OCI-M2 (cell line): ENCODE results near the gene KRT76.

ENCODE experiments used
- DNase-seq: peaks from one replicate; lab custom pipeline; 2025; ENCODE audit not compliant: unreplicated experiment; lab: John Stamatoyannopoulos, UW

Gene KRT76

DNA sequence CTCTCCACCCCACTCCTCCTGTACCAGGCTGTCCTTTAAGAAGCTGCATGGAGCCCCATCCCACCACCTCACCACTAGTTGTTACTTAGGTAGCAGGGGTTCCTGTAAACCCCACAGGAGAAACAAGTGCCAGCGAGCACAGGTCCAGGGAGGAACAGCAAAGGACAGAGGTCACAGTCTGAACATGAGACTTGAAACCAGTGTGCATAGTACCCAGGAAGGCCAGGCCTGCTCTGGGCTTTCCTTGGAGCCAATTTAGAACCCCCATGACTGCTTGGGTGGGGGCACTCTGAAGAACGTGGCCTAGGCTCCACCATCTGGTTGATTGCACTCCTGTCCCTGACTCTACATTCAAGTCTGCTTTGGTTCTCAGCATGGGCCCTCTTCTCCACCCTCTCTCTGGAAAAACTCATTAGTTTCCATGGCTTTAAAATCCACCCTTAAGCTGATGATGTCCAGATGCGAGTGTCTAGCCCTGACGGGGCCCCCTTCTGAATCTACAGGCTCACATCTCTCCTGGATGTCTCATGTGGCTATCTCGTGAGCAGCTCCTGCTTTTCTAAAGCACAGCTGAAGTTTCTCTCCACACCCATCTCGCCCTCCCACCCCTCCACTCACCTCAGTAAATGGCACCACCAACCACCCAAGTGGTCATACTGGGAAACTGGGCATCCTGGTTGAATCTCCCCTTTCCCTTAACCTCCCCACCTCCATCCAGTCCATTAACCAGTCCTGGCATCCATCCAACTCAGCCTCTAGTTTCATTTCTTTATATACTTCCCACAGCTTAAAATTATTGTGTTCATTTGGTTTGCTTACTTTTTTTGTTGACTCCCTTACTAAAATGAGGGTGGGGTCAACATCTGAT lies 10.4 kb upstream of the KRT76 start:
- DNase-seq, result no peak

DNA sequence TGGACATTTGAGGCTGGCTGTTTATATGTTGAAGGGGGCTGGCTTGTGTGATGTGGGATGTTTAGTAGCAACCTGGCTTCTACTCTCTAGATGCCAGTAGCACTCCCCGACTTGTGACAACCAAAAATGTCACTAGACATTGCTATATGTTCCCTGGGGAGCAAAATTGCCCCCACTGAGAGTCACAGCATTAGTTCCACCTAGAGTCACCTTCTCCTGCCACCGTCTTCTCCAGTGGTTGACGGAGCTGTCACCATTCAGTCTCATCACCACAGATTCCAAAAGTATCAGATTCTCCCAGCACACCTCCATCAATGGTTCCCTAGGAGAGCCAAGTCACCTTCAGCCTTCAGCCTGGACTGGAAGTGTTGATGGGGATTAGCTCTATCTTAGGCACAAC lies 7.8 kb upstream of the KRT76 start:
- no peak for DNase-seq

DNA sequence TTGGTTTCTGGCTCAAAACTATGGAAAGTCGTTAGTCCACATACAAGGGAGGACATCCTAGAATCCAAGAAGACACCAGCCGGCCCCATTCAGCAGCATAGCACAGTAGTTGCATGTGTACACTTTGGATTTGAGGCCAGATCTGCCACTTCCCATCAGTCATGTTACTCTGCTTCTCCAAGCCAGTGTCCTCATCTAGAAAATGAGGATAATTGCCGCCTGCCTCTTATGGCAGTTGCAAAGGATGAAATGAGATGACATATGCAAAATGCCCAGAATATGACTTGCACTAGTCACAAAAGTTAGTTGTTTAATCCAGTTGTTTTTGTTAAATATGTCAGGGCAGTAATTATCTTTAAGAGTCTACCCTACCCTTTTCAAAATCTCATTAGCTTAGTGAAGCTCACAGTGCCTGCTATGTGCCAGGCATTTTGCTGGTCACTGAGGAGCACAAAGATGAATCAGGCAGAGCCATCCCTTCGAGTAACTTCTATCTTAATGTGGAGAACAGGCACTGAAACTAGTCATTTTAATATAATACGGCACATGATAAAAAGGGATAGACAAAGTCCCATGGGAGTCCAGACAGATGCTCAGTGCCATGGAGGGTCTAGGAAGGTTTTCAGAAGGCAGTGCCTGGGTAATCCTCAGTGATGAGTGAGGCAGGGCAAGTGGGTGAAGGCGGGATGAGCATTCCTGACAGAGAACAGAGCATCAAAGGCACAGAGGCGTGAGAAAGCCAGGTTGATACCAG lies 6.6 kb upstream of the KRT76 start:
- DNase-seq, result no peak

GRCh38 chr12:52782502-52782901 lies 5.4 kb upstream of the KRT76 start:
- no peak for DNase-seq

- DNase-seq, result no peak
Observed at GRCh38 chr12:52781399-52782082, 4.4 kb upstream of the KRT76 start.

DNA sequence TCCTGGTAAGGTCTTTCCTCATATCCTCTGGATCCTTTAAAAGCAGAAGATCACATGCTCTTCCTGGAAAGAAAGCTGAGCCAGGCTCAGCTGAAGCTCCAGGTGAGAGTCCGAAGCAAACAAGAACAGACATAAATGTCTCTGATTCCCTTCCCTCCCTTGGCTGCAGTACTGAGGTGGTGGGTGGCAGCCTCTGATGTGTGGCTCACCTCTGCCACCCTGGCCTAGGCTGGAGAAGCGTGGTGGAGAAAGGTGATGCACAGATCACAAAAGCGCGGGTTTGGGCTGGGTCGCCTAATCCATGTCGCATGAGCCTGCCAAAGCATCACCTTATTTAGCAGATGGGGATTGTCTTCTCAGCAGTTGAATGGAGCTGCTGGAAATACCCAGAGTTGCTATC lies 2.8 kb upstream of the KRT76 start:
- DNase-seq, result no peak

DNA sequence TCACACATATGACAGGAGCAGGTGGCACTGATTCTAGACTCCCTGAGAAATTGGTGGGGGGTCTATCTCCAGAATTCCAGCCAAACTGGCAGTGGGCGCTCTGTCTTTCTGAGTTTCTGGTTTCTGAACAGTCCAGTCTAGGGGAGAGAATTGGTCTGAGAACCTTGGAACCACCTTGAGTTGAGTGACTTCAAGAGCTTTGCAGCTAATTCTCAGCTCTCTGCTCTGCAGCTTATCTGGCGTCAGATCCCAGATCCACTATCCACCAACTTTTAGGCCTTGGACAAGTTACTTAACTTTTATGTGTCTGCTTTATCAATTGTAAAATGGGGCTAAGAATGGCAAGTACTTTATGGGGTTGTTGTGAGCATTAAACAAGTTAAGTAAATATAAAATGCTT lies 1.7 kb upstream of the KRT76 start:
- DNase-seq, result no peak

DNA sequence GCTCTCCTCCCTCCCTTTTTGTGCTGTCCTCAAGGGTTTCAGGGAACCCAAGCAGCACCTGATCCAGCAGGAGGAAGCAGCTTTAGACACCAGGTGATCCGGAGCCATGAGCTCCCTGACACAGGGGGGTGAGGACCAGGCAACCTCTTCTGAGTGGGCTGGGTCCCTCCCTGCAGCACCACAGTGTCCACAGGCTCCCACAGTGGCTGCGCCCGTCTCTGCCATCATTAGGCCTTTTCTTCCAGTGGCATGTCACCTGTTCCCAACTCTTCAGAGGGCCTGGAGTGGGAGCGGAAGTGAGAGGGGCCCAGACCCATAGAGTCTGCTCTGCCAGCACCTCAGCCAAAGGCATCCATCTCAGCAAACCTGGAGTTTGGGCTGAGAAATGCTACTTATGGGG lies 421 bp upstream of the KRT76 start:
- no peak for DNase-seq

- no peak for DNase-seq
Observed at GRCh38 chr12:52776435-52776834, 710 bp downstream of the KRT76 start.

DNA sequence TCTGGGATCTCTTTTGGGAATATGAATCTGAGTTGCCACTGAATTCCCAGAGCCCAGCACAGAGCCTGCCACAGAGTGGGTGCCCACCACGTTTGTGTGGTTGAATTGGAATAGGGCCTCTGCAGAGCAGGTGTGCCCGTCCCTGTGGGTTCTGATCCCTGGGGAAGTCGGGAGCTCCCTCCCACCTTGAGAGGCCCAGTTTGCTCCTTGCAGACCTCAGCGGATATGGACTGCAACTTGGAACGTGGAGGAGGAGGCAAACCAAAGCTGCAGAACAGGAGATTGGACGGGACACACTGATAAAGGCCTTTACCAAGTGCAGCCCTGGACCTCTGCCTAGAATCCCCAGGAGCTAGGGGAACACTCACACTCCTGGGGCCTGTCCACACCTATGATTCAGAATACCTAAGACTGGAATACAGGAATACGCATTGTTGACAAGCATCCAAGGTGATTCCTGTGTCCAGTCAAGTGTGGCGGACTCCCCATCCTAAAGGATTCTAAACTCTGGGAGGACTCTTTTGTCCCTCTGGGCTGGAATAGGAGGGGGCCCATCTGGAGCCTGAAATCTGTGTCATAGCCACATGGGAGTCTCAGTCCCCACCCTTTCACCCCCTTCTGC lies 2.4 kb downstream of the KRT76 start:
- DNase-seq, result no peak

GRCh38 chr12:52772772-52773171 lies 4.4 kb downstream of the KRT76 start:
- no peak for DNase-seq

GRCh38 chr12:52772188-52772587 lies 5.0 kb downstream of the KRT76 start:
- DNase-seq, result no peak

- DNase-seq, result no peak
Observed at GRCh38 chr12:52771505-52771904, 5.6 kb downstream of the KRT76 start.

DNA sequence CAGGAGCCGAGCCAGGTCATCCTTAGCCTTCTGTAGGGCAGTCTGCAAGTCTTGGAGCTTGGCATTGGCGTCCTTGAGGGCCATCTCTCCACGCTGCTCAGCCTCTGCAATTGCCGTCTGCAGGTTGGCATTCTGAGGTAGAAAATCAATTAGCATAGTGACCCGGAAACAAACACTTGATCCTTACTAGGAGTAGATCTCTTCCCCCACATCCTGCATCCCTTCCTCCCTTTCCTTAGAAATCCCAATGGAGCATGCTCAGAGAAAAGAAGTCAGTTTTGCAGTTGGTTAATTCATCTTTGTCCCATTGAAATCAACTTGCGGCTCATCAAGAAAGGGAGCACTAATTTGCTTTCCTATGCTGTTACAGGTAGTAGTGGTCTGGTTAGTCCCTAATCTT lies 6.1 kb downstream of the KRT76 start:
- DNase-seq, result no peak

DNA sequence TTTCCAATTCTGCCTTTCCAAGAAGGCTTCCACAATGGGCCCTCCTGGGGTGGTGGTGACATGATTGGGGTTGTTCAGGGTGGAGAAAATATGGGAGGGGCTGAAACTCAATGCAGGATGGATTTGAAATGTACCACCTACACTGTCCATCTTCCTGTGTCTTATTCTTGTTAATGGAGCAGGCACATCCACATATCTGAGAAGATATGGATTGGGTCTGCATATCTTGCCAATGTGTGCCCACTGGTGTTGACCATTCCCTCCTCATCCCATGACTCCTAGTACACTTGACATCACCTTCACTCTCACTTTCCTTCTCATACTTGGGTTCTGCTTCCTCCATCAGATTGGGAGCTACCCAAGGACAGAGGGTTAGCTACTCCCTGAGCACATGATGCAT lies 7.2 kb downstream of the KRT76 start:
- no peak for DNase-seq

- DNase-seq, result no peak
Observed at GRCh38 chr12:52769354-52769753, 7.8 kb downstream of the KRT76 start.

- DNase-seq, result no peak
Observed at GRCh38 chr12:52768479-52769200, 8.5 kb downstream of the KRT76 start.

- no peak for DNase-seq
Observed at GRCh38 chr12:52767427-52767826, 9.7 kb downstream of the KRT76 start.

- no peak for DNase-seq
Observed at GRCh38 chr12:52767020-52767379, 10.1 kb downstream of the KRT76 start.

DNA sequence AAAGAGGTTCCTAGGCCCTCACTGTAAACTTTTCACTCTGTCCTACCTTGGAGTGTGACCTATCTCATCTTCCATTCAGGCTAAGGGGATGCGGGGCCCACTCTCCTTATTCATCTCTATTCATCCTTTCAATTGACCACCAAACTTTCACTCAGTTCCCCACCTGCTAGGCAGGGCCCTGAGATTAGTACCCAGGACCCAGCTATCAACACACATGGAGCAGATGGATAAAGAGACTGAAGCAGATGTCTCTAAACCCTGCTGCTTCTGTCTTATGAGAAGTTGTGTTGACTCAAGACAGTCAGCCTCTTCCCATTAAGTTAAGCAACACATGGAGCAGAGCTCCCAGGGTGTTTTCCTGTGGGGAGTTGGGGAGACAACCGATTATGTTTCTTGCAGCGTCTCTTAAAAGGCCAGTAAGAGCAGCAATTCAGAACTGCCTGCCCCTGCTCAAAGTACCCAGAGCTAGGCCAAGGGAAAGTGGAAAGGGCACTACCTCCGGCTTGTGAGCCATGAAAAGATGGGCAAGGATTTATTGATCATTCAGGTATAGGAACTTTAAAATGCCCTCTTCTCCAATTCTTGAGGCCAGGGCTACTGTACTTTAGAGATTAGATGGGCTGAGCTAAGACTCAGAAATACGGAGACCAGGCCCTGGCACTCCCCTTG lies 10.7 kb downstream of the KRT76 start:
- DNase-seq, result no peak
